ENCODE measurements around the gene DNLZ.

DNLZ gene

DNA sequence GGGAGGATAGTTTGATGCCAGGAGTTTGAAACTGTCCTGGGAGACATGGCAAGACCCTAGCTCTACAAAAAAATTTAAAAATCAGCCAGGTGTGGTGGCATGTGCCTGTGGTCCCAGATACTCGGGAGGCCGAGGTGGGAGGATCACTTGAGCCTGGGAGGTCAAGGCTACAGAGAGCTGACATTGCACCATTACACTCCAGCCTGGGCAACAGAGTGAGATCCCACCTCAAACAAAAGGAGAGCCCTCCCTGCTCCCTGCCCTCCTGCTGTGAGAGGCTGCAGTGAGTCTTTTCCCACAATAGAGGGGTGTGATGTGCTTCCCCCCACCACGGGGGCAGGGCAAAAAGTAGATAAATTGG is 49.5 kb downstream of the DNLZ start:
- Histone ChIP-seq H3K79me2 (ENCODE audit: control insufficient read depth, low read length) (no peaks in the 10 kb centered on the region), H3K27ac (ENCODE audit: low read depth, low read length) (no peak overlapping the region), H3K36me3 (ENCODE audit: control insufficient read depth, low read length) (no peaks in the 10 kb centered on the region), H4K20me1 (ENCODE audit: control insufficient read depth, insufficient read depth, low read depth, low read length) (no peaks in the 10 kb centered on the region), H3K27me3 (ENCODE audit: control insufficient read depth, low read length) (no peaks in the 10 kb centered on the region), H3K4me1 (ENCODE audit: control insufficient read depth, low read length) (peaks cover 53% of the 10 kb centered on the region), H3K9me3 (ENCODE audit: control insufficient read depth, insufficient read depth, low read length) (peaks cover 20% of the 10 kb centered on the region), H3F3A (ENCODE audit: control insufficient read depth, insufficient read depth) (no peaks in the 10 kb centered on the region), H3K9me2 (replicated peaks; ENCODE audit: control insufficient read depth, low read length) (no peaks in the 10 kb centered on the region), H3K4me3 (ENCODE audit: low read length) (no peak overlapping the region), H3K4me2 (ENCODE audit: low read length) (no peak overlapping the region)
- no peak for TF ChIP-seq EZH2phosphoT487 (IDR thresholded peaks at IDR 0.05; ENCODE audit: borderline replicate concordance, low read length)
- TF ChIP-seq, protein P1, sequence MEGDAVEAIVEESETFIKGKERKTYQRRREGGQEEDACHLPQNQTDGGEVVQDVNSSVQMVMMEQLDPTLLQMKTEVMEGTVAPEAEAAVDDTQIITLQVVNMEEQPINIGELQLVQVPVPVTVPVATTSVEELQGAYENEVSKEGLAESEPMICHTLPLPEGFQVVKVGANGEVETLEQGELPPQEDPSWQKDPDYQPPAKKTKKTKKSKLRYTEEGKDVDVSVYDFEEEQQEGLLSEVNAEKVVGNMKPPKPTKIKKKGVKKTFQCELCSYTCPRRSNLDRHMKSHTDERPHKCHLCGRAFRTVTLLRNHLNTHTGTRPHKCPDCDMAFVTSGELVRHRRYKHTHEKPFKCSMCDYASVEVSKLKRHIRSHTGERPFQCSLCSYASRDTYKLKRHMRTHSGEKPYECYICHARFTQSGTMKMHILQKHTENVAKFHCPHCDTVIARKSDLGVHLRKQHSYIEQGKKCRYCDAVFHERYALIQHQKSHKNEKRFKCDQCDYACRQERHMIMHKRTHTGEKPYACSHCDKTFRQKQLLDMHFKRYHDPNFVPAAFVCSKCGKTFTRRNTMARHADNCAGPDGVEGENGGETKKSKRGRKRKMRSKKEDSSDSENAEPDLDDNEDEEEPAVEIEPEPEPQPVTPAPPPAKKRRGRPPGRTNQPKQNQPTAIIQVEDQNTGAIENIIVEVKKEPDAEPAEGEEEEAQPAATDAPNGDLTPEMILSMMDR (IDR thresholded peaks at IDR 0.05; ENCODE audit: low read depth, low read length, poor library complexity, severe bottlenecking), result no peak

DNA sequence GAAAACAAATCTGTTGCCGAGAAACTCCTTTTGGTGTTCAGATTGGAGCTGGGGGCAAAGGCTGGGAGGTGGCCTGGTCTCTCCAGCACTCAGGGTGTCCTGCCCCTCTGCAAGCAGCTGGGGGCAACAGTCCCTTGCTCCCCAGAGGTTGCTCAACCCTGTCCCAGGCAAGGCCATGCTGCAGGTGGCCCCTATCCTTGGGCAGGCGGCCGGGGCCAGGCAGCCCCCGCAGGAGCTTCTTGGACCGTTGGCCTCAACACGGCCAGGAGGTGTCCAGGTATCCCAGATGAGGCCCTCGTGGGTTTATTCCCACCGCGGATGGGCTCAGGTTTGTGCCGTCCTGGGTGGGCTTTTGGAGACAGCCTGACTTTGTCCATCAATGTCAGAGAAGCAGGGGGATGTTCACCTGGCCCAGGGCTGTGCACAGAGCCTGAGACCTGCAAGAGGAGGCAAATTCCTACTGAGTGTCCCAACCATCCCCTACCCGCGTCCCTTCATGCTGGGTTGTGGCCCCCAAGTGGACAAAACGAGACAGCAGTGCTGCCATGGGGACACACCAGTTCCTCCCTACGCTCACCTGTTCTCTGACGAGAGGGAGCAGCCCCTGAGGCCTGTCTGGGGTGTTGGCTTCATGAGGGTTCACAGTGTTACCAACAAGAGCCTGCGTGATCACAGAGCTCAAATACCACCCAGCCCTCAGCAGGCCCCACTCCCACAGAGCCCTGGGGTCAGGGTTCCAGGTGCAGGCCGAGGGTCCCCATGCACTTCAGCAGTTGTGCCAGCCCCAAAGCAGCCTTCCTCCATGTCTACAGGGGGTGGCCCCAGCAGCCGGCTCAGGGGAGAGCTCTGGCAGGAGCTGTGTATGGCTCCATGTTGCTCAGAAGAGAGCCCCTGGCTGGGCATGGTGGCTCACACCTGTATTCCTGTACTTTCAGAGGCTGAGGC is 50.2 kb downstream of the DNLZ start:
- no peak for TF ChIP-seq EZH2phosphoT487 (IDR thresholded peaks at IDR 0.05; ENCODE audit: borderline replicate concordance, low read length)
- TF ChIP-seq, protein P1 (IDR thresholded peaks at IDR 0.05; ENCODE audit: low read depth, low read length, poor library complexity, severe bottlenecking), result peak; percentile 26
- no peak overlapping the region for H3K27ac ChIP-seq (ENCODE audit: low read depth, low read length)
- peaks cover 51% of the 10 kb centered on the region for H3K4me1 ChIP-seq (ENCODE audit: control insufficient read depth, low read length)
- H3K4me2 ChIP-seq (ENCODE audit: low read length), result no peak overlapping the region
- H3K9me3 ChIP-seq (ENCODE audit: control insufficient read depth, insufficient read depth, low read length), result peaks cover 24% of the 10 kb centered on the region
- H3K79me2 ChIP-seq (ENCODE audit: control insufficient read depth, low read length), result no peaks in the 10 kb centered on the region
- H3K27me3 ChIP-seq (ENCODE audit: control insufficient read depth, low read length), result no peaks in the 10 kb centered on the region
- H3F3A ChIP-seq (ENCODE audit: control insufficient read depth, insufficient read depth), result peaks cover 4% of the 10 kb centered on the region; the same call in 1 of the 2 replicates
- no peaks in the 10 kb centered on the region for H3K9me2 ChIP-seq (replicated peaks; ENCODE audit: control insufficient read depth, low read length)
- H4K20me1 ChIP-seq (ENCODE audit: control insufficient read depth, insufficient read depth, low read depth, low read length), result no peaks in the 10 kb centered on the region
- H3K4me3 ChIP-seq (ENCODE audit: low read length), result no peak overlapping the region
- H3K36me3 ChIP-seq (ENCODE audit: control insufficient read depth, low read length), result no peaks in the 10 kb centered on the region

DNA sequence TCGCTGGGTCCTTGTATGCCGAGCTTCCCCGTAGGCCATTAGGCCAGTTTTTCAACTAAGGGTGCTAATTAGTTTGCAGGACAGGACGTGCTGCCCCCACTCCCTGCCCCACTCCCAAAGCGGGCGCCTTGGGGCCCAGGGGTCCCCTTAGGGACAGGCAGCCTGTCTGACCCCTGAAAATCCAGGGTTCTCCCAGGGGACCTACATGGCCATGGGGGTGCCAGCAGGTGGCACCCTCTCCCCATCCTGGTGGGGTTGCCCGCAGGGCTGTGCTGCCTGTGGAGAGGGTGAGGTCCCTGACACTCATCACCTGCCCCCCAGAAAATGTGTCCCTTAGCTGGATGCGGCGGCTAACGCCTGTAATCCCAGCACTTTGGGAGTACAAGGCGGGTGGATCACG is 51.1 kb downstream of the DNLZ start:
- H3K9me3 ChIP-seq (ENCODE audit: control insufficient read depth, insufficient read depth, low read length), result peaks cover 29% of the 10 kb centered on the region
- no peak overlapping the region for H3K4me3 ChIP-seq (ENCODE audit: low read length)
- H3K27ac ChIP-seq (ENCODE audit: low read depth, low read length), result no peak overlapping the region
- no peaks in the 10 kb centered on the region for H3K9me2 ChIP-seq (replicated peaks; ENCODE audit: control insufficient read depth, low read length)
- TF ChIP-seq, protein P1 (IDR thresholded peaks at IDR 0.05; ENCODE audit: low read depth, low read length, poor library complexity, severe bottlenecking), result peak; percentile 68
- TF ChIP-seq EZH2phosphoT487 (IDR thresholded peaks at IDR 0.05; ENCODE audit: borderline replicate concordance, low read length), result no peak
- no peaks in the 10 kb centered on the region for H4K20me1 ChIP-seq (ENCODE audit: control insufficient read depth, insufficient read depth, low read depth, low read length)
- H3K36me3 ChIP-seq (ENCODE audit: control insufficient read depth, low read length), result no peaks in the 10 kb centered on the region
- peaks cover 42% of the 10 kb centered on the region for H3K4me1 ChIP-seq (ENCODE audit: control insufficient read depth, low read length)
- no peak overlapping the region for H3K4me2 ChIP-seq (ENCODE audit: low read length)
- peaks cover 13% of the 10 kb centered on the region for H3F3A ChIP-seq (ENCODE audit: control insufficient read depth, insufficient read depth)
- H3K79me2 ChIP-seq (ENCODE audit: control insufficient read depth, low read length), result no peaks in the 10 kb centered on the region
- H3K27me3 ChIP-seq (ENCODE audit: control insufficient read depth, low read length), result 0 out of 2 replicates have a peak, but pooled peaks cover under 1% of the 10 kb centered on the region
